HG03558 (cell line): ENCODE measurements around the gene HMGN3.

Experiments
- ATAC-seq: cut with Tn5 transposase; IDR thresholded peaks from one replicate; pipeline ENCODE4 v1.9.1; 2021; ENCODE audit warnings: moderate number of reproducible peaks; ENCODE audit not compliant: unreplicated experiment; ENCODE audit errors: extremely low read depth

The HMGN3 gene

GRCh38 chr6:79233611-79234149 is 802 bp downstream of the HMGN3 start:
- peak; percentile 38 for ATAC-seq

GRCh38 chr6:79232696-79233462 is 1.6 kb downstream of the HMGN3 start:
- ATAC-seq = no peak

GRCh38 chr6:79231666-79232065 is 2.8 kb downstream of the HMGN3 start:
- no peak for ATAC-seq

- no peak for ATAC-seq
These were observed 3.4 kb downstream of the HMGN3 start for GRCh38 chr6:79231101-79231500.

- no peak for ATAC-seq
These were observed 4.3 kb downstream of the HMGN3 start for GRCh38 chr6:79230149-79230548.

- ATAC-seq = no peak
These were observed 7.0 kb downstream of the HMGN3 start for GRCh38 chr6:79227445-79227844.

GRCh38 chr6:79226660-79227059 is 7.8 kb downstream of the HMGN3 start:
- no peak for ATAC-seq

GRCh38 chr6:79225717-79226599 is 8.5 kb downstream of the HMGN3 start:
- ATAC-seq = no peak

- no peak for ATAC-seq
These were observed 10.7 kb downstream of the HMGN3 start for GRCh38 chr6:79223611-79224404.

GRCh38 chr6:79215213-79215824 is 19.2 kb downstream of the HMGN3 start:
- ATAC-seq = no peak

- no peak for ATAC-seq
These were observed 21.6 kb downstream of the HMGN3 start for GRCh38 chr6:79212859-79213258.

- no peak for ATAC-seq
These were observed 25.7 kb downstream of the HMGN3 start for GRCh38 chr6:79208816-79209215.

GRCh38 chr6:79203753-79204253 is 30.7 kb downstream of the HMGN3 start:
- ATAC-seq = no peak

GRCh38 chr6:79202556-79202955 is 31.9 kb downstream of the HMGN3 start:
- no peak for ATAC-seq

- no peak for ATAC-seq
These were observed 32.5 kb downstream of the HMGN3 start for GRCh38 chr6:79201983-79202382.

- ATAC-seq = no peak
These were observed 33.3 kb downstream of the HMGN3 start for GRCh38 chr6:79201143-79201542.

- ATAC-seq = no peak
These were observed 37.6 kb downstream of the HMGN3 start for GRCh38 chr6:79196912-79197311.

- ATAC-seq = no peak
These were observed 40.5 kb downstream of the HMGN3 start for GRCh38 chr6:79193971-79194370.

- no peak for ATAC-seq
These were observed 44.6 kb downstream of the HMGN3 start for GRCh38 chr6:79189760-79190350.
